GM18909 (cell line): Measurements from ENCODE around the gene PTPRCAP.

Source experiments
- ATAC-seq: cut with Tn5 transposase; IDR thresholded peaks from one replicate; pipeline ENCODE4 v1.9.1; 2021; ENCODE audit warnings: mild to moderate bottlenecking; ENCODE audit not compliant: unreplicated experiment, poor library complexity

PTPRCAP gene

DNA sequence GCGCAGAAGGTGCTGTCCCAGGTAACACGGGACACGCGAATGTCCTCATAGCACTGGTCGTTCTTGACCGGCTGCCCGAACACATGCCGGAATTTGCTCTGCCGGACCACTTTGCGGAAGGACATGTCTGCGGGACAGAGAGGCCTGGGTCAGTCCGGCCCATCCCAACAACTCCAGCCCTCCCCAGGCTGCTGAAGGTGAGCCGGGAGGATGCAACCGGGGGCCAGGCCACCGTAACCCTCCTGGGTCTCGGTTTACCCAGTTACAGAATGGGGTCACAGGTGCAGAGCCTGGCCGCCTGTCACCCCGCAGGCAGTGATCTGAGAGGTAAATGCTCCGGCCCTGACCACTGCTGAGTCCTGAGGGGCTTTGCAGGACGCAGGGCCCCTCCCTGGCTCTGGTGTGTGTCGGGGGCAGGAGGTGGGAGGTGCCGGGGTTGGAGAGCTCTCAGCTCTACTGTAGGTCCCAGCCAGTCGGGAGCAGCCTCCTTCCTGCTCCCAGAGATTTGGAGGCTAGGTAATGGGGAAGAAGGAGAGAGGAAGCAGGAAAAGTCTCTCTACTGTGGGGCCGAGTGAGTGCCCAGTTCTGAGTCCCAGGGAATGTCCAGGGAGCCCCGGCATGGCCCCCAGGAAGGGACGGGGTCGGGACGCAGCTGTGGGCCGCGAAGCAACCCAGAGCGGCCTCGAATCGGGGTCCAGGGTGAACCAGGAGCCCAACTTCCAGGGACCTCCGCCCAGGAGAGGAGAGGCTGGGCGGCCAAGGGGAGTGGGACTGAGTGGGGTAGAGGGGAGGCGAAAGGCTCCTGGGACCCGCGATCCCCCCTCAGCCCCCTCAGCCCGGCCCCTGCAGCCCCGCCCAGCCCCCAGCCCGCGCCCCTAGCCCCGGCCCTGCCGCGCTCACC, 5.3 kb upstream of the PTPRCAP start:
- no peak for ATAC-seq

DNA sequence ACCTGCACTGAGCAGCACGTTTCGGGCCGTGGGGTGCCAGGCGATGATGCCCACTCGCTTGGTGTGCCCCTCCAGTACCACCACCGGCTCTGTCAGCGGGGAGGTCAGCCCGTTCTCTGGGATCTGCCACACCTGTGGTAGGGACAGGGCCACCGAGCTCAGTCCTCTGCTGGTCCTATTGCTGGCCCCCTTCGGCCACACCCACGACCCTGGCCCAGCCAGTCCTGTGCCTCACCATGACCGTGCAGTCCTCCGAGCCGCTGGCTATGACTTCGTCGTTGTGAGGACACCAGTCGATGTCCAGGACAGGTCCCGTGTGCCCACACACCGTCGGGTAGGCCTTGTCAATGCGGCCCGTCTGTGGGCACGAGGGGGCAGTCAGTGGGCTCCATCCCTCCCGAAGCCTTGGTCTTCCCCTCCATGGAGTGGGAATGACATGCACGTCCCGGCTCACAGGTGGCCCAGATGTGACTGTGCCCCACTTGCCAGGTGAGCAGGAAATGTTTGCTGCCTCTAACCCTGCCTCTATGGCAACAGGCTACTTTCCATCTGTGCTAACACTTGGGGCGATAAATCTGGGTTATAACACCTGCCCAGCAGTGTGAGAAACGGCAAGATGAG, 4.4 kb upstream of the PTPRCAP start:
- ATAC-seq = no peak

DNA sequence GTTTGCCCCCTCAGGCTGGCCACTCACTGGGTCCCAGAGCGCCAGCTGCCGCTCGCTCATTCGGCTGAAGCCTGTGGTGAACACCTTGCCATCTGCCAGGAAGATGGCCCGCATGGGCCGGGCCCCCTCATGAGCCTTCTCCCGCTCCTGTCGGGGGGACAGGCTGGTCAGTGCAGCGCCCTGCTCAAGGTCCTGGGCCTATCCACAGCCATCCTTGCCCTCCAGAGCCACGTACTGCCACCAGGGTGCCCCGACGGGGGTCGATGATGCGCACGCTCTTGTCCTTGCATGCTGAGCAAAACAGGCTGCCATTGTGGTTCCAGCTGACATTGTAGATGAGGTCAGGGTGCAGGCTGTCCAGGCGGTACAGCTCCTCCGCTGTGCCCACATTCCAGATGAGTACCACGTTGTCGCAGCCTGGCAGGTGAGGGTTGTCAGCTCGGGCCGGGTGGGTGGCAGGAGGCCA, 3.6 kb upstream of the PTPRCAP start:
- ATAC-seq = no peak

DNA sequence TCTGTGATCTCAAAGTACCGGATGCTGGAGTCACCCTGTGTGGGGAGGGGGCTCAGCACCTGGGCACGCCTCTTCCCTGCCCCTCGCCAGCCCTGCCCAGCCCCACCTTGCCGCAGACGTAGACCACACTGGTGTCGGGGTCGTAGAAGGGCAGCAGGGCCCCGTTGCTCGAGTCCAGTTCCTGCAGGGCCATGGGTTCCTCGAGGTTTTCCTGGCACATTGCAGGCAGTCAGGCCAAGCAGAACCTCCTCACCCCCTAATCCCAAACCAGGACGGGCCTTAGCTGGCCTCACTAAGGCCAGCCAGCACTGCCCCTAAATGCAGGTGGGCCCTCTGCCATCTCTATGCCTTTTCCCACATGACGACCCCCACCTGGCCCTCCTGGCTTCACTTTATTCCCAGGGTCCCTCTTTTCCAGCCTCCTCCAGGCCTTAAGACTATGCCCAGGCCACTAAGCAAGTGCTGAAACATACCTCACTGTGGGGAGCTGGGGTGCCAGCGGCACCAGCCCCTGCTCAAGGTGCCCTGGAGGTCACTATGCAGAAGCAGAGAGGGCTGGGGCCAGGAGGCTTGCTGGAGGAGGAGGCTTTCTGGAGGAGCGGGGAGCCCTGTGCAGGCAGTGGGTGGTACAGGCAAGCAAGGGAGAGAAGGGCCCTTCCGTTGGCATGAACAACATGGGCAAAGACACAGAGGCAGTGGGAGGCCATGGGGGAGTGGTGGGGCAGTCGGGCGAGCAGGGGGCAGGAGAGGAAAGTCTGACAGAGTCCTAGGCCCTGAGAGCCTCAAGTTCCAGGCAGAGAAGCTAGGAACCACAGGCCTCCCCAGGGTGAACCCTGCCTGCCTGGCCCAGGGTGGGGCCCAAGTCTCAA, 3.0 kb upstream of the PTPRCAP start:
- ATAC-seq = no peak

DNA sequence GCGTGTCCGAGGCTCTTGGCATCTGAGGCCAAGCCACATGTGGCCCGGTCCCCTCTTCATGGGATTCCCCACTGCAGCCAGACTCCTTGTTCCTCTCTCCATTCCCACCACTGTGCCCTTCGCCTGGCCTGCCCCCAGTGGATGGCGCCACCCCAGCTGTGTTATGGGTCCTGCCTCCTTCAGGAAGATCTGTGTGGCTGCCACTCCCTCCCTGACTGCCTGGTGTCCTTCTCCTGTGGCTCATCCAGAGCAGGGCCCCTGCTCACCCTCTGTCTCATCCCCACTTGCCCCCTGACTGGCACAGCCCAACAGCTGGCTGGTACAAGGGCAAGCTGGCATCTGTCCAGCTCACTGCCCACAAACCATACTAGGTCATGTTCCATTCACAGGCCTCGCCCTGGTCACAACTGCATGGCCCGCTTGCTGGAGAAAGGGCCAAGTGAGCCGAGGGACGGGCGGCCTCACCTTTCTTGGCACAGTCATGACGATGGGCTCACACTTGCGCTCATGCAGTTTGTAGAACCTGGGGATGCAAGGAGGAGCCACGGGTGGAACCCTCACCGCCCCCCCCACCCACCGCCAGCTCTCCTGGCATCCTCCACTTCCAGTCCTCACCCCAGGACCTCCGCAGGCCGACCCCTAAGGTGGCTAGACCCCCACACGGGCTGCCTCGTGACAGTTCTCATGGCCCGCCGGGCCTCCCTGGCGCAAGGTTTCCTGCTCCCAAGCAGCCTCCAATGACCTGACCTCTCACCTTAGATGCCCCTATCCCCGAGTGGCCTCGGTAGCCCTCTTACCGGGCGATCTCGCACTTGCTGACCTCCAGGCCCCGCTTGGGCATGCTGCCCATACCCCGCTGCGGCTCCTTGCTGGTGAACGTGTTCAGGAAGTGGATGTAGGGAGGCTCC, 2.1 kb upstream of the PTPRCAP start:
- ATAC-seq = no peak

DNA sequence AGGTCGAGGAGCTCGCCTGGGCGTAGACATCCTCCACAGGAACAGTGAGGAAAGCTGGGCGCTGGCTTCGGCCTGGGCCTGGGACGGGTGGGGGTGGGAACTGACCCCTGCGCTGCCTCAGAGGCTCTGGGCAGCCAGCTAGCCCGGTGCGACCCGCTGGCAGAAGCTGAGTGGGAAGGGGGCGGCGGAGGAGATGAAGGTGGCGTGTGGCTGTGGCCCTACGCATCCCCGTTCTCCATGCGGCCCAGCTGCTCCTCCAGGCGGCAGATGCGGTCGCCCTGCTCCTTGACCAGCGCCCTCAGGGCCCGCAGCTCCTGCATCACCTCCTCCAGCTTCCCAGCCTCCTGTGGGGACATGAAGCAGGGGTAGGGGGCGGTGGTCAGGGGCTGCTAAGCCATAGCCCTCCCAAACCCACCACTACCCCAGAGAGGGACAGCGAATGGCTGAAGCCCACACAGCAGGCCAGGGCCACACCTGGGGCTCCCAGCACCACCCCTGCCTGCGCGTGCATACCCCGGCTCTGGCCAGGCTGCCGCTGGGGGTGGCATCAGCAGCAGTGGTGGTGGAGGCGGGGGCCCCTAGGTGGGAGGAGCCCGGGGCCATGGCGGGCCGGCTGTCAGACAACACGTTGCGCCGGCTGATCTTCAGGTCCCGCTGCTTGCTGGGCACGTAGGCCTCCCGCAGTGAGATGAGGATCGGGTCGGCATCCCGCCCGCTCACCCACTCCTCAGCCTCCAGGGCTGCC, 848 bp upstream of the PTPRCAP start:
- ATAC-seq = no peak

DNA sequence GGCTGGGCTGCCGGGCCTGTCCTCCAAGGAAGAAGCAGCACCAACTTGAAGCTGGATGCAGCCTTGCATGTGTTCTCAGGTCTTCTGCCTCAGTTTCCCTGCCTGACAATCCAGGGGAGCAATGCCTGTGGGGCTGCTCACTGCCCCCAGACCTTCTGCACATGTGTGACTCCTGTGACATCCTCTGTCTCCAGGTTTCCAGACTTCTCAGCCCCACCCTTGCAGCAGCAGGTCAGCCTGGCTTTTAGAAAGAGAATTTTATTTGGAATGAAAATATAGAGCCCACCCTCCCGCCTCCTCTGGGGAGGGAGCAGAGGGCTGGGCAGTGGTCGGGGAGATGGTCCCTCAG, 301 bp upstream of the PTPRCAP start:
- no peak for ATAC-seq

DNA sequence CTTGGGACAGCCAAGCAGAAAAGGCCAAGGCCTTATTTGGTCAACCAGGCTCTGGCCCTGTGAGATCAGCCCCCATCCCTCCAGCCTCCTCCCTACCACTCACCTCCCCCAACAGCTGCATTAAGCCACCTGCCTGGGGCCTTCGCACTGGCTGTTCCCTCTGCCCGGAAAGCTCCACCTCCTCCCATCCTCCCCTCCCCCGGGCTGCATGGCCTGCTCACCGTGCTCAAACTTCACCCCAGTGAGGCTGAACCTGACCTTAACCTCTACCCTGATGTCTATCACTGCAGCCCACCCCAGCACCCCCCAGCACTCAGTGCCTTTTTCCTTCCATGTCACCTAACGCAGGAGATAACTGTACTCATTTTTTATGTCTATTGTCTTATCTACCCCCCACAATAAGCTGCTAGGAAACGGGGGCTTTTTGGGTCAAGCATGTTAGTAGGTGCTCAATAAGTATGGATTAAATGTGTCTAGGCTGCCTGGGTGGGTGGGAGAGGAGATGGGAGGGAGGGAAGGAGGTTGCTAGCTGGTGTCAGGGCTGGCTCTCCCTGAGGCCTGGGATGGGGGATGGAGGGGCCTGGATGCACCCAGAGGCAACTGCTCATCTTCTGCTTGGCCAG, 912 bp downstream of the PTPRCAP start:
- ATAC-seq = no peak

DNA sequence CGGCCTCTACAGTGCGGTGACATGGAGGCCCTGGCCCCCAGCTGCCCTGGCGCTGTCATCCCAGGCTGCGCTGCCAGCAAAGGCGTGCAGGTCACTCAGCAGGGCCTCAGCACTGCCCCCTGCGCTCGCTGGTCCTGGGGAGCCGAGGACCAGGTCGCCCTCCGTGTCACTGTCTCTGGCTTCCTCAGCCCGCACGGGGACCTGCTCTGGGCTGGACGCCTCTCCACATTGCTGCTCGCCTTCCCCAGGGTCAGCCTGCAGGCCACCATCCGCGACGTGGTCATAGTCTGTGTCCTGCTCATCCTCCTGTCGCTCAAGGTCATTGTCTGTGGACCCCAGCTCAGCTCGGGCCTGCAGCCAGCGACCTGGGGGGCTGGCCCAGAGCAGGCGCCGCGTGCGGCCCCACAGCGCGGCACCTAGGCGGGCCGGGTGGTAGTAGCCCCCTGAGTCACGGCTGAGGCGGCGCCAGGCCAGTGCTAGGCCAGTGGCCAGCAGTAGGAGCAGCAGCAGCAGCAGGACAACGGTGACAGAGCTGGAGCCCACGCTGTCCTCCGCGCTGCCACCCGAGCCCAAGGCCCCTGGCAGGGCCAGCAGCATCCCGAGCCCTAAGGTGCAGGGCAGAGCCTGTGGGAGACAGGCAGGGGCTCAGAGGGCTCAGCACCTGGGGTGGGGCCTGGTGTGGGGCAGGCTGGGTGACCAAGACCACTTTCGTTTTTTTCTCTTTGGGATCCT, 1.6 kb downstream of the PTPRCAP start:
- ATAC-seq = no peak

DNA sequence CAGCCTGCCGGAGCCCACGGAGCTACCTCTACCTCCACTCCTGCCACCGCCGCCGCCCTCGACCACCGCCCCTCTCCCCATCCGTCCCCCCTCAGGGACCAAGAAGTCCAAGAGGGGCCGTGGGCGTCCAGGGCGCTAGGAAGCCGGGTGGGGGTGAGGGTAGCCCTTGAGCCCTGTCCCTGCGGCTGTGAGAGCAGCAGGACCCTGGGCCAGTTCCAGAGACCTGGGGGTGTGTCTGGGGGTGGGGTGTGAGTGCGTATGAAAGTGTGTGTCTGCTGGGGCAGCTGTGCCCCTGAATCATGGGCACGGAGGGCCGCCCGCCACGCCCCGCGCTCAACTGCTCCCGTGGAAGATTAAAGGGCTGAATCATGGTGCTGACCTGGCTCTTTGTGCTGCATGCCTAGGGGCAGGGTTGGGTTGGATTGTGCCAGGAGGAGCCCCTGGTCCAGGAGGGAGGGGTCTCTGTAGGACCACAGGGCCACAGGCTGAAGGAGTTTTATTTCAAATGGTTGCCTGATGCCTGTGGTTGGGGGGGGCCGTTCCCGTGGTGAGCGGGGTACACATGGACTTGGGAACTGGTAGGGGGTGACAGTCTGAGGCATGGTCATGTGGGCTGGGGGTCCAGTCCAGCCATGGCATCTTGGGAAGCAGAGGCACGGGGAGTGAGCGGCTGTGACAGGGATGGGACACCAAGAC, 2.3 kb downstream of the PTPRCAP start:
- ATAC-seq = no peak

DNA sequence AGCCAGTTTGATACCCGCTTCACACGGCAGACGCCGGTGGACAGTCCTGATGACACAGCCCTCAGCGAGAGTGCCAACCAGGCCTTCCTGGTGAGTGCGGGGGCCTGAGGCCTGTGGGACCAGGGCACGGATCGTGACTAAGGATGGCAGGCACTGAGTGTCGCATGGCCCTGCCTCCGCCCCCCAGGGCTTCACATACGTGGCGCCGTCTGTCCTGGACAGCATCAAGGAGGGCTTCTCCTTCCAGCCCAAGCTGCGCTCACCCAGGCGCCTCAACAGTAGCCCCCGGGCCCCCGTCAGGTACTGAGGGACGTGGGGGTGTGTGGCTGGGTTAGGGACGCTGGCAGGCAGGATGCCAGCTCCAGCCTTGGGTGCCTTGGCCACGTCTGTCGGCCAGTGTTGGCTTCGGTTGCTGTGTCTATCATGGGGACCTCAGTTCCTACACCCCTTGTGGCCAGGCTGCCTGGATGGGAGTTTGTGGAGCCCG, 3.0 kb downstream of the PTPRCAP start:
- ATAC-seq = no peak

DNA sequence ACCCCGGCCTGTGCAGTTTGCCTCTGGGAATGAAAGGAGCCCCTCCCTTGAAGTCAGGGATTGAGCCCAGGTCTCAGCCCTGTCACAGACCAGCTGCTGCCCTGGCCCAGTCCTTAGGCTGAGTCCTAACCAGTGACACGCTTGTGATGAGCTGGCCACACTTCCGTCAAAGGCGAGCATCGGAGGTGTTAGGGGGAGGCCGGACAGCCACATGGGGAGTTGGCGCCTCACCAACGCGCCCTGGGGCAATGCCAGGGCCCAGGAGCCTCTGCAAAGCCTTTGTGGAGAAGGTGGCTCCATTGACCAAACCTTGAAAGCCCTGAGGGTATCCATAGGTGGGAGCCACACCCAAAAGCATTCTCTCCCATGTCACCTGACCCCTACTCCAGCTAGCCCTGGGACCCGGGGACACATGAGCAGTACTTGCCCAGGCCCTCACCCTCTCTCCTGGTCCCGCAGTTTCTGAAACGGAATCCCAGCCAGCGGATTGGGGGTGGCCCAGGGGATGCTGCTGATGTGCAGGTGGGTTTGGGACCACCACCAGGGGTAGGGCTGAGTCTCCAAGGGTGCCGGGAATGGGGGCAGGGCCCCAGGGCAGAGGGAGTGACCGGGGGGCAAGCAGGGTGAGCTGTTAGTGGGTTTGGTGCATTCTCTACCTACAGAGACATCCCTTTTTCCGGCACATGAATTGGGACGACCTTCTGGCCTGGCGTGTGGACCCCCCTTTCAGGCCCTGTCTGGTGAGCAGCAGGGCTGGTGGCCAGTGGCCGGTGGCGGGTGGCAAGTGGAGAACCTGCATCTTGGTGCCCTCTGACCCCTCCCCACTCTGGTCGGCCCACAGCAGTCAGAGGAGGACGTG, 3.7 kb downstream of the PTPRCAP start:
- ATAC-seq = no peak

DNA sequence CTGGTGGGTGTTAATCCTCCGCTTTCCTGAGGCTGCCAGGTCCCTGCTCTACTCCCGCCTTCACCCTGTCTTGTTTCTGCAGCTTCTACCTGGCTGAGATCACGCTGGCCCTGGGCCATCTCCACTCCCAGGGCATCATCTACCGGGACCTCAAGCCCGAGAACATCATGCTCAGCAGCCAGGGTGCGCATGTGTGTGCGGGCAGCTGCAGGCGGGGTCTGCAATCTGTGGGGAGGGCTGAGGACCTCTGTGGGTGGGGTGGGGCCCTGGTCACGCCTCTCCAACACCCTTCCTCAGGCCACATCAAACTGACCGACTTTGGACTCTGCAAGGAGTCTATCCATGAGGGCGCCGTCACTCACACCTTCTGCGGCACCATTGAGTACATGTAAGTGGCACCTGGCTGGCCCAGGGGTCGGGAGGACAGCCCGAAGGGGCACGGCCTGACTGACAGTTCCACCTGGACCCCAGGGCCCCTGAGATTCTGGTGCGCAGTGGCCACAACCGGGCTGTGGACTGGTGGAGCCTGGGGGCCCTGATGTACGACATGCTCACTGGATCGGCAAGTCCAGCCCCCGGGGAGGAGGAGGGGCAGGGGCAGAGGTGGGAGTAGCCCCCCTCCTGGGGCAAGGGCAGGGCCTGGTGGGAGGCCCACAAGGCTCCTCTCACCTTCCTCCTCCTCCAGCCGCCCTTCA, 4.7 kb downstream of the PTPRCAP start:
- ATAC-seq = no peak

DNA sequence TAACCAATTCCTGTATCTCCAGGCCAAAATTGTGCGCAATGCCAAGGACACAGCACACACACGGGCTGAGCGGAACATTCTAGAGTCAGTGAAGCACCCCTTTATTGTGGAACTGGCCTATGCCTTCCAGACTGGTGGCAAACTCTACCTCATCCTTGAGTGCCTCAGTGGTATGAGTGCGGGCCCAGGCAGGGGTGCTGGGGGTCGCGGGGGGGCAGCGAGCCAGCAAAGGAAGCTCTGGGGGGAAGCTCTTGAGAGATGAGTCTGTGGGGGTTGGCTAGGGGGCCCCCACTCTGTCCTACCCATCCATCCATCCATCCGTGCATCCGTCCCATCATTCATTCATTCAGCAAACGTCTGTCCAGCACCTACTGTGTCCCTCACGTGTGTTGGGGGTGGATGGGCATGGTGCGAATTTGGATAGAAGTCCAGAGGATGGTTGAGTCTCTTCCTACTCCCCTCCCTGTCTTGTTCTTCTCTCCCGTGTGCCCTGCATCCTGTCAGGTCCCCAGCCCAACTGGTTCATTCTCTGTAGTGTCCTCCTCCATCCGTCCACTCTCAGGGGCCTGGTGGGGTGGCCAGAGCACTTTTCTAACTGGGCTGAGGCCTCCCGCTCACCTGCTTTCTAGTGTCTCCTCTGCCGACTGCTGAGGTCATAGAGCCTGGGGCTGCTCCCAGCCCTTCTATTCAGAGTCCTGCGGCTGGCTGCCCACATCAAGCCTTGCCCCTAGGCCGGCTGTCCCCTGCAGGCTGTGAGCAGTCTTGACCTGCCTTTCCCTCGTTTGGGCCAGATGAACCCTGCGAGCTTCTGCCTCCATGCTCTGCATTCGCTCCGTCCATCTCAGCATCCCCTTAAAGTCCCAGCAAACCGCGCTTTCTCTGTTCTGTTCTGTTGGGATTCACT, 5.9 kb downstream of the PTPRCAP start:
- no peak for ATAC-seq

DNA sequence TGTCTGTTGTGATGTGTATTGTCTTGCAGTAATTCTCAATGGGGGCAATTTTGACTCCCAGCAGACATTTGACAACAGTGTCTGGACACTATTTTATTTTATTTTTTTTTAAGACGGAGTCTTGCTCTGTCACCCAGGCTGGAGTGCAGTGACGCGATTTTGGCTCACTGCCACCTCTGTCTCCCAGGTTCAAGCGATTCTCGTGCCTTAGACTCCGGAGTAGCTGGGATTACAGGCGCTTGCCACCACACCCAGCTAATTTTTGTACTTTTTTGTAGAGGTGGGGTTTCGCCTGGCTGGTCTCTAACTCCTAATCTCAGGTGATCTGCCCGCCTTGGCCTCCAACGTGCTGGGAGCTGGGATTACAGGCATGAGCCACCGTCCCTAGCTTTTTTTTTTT, 7.8 kb downstream of the PTPRCAP start:
- ATAC-seq = no peak
